ENCODE measurements around the gene SLC16A3. TPM values are rescaled to one million over a fixed set of nuclear protein-coding genes. Genes with fewer than 3 reads are reported as not detected.
A peak's percentile ranks its signal among the peaks of the same experiment; 100 is the strongest.
"Not testable (repeated sequence)": the region's sequence is repeated elsewhere in the genome, so short reads cannot be mapped to it uniquely, and the experiment has no call there.

SLC16A3 gene
- total RNA-seq, 1 donor from 2014 or later: 142 TPM

- no peak for DNase-seq
Observed at GRCh38 chr17:82204831-82205719, 23.8 kb upstream of the SLC16A3 start.

DNA sequence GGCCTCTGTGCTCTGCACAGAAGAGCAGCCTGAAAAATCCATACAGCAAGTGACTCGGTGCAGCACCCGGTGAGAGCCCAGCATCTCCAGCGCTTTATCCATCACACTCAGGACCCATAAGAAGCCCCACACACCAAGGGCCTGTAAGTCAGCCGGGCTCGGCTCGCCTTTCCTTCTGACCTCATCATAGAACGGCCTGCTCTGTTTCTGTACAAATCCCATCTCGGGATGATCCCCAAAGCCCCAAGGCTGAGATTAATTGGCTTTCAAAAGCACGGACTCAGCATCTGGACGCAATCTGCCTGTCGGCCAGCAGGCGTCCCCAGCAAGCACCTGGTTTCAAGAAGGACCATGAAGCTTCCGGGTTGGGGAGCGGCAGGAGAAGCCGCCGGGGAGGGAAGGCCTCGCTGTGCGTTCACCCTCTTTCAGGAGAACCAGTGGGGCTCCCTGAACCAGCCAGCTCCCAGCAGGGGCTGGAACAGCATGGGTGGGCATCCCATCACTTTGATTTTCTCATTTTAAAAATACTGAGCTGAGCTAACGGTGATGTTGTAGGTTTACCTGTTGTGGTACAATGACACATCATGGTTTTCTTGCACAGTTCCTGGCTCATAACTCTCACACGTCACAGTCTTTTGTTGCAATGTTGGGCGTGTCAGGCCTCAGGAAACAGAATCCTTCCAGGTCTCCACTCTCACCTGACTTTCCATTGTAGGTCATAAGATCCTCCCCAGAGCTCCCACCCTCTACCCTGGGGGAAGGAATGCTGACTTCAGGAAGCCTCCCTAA lies 22.9 kb upstream of the SLC16A3 start:
- peak; percentile 88 for DNase-seq

DNA sequence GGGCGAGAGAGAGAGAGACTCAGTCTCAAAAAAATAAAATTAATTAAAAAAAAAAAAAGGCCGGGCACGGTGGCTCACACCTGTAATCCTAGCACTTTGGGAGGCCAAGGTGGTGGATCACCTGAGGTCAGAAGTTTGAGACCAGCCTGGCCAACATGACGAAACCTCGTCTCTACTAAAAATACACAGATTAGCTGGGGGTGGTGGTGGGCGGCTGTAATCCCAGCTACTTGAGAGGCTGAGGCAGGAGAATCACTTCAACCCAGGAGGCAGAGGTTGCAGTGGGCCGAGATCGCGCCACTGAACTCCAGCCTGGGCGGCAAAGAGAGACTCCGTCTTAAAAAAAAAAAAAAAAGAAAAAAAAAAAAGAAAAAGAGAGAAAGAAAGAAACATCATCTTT lies 18.2 kb upstream of the SLC16A3 start:
- DNase-seq: not testable (repeated sequence)

GRCh38 chr17:82212331-82213250 lies 16.3 kb upstream of the SLC16A3 start, which contains the start of gene CCDC57:
CCDC57 (minus strand) TSS chr17:82212842; CDS start chr17:82201944, 10,898 bp downstream.
- DNase-seq: peak; percentile 84

GRCh38 chr17:82213251-82214011 lies 15.4 kb upstream of the SLC16A3 start:
- peak; percentile 72 for DNase-seq

GRCh38 chr17:82214012-82214628 lies 14.7 kb upstream of the SLC16A3 start:
- DNase-seq: no peak

DNA sequence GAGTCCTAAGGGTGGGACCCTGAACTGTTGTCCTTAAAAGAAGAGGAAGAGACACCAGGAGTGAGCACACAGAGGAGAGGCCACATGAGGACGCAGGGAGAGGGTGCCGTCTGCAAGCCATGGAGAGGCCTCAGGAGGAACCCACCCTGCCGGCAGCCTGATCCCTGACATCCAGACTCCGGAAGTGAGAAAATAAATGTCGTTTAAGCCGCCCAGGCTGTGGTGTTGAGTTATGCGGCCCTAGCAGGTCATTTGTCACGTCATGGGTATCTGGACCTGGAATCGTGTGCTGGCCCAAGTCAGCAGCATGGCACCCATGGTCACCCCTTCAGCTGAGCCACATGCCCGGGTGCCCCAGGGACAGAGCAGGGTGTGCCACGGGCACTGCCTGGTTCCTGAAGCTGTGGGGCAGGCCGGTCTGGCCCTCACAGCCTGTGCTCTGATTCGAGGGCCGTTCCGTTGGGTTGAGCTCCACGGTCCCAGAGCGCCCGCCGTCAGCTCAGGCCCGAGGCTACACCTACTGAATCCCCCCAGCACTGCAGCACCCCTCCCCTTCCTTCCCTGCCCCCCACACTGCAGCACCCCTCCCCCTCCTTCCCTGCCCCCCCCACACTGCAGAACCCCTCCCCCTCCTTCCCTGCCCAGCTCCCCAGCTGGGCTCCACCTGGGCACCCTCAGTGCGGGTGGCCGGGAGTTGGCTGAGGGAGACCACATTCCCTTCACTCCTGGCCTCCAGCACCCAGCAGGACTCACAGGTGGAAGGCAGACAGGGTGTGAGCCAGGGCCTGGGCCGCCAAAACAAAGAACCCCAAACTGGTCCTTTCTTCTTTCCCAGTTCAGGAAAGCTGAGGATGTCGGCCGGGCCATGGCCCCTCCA lies 13.5 kb upstream of the SLC16A3 start:
- DNase-seq: no peak

DNA sequence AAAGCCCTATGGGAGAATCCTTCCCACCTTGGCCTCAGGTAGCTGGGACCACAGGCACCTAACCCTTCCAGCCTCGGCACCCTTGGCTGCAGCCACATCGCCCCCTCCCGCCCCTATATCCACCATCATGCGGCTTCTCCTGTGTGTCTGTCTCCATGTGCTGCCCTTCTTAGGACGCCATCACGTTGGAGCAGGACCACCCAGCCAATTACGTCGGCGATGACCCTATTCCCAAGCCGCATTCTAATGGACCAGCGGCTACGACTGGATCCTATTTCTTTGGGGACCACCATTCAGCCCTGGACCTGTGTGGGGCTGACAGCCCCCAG lies 12.9 kb upstream of the SLC16A3 start:
- DNase-seq: no peak

DNA sequence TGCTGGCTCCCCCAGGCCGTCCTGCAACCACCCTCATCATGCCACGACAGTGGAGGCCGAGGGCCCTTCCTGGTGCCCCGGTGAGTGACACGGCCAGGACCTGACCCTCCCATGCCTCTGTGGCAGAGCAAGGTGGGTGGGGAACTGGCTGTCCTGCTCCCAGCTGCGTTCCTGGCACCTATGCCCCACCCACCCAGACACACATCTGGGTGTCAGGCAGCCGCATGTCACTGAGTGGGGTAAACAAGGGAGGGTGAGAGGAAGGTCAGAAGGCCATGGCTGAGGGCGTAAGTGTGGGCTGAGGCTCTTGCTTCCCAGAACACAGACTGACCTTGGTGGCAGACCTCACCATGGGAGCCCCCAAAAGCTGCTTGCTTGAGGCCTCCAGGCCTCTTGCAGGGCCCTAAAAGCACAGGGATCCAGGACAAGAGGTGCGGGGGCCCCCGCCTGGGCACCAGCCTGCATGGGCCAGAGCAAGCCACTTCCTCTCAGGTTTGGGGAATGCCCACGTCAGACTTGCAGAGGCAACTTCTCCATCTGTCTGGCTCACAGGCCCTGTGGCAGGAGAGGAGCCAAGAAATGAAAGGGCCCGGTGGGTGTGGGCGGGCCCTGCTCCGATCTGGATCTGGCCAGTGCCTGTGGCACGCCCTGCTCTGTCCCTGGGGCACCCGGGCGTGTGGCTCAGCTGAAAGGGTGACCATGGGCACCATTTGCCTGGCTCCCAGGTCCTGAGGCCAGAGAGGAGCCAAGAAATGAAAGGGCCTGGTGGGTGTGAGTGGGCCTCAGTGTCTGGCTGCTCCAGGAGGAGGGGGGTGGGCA lies 12.3 kb upstream of the SLC16A3 start:
- DNase-seq: no peak

GRCh38 chr17:82217120-82217529 lies 11.7 kb upstream of the SLC16A3 start:
- DNase-seq: no peak

- no peak for DNase-seq
Observed at GRCh38 chr17:82217530-82218204, 11.2 kb upstream of the SLC16A3 start.

GRCh38 chr17:82218349-82219075 lies 10.3 kb upstream of the SLC16A3 start:
- no peak for DNase-seq

DNA sequence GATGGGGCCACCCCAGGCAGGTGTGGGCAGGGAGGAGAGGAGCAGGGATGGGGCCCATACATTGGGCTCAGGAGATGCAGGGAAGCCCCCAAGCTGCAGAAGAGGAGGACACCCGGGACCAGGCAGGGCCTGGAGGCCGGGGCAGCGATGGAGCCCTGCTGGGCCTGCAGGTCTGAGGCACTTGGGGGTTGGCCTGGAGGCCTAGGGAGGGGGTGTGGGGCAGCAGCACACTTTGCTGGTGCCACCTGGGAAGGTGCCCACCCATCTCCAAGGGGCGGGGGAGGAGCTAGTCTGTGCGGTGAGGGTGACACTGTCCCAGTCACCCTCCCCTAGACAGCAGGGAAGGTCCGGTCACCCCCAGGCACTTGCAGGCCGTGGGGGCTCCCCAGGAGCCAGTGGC lies 9.8 kb upstream of the SLC16A3 start:
- DNase-seq: no peak

GRCh38 chr17:82219753-82220709 lies 8.8 kb upstream of the SLC16A3 start:
- DNase-seq: no peak

DNA sequence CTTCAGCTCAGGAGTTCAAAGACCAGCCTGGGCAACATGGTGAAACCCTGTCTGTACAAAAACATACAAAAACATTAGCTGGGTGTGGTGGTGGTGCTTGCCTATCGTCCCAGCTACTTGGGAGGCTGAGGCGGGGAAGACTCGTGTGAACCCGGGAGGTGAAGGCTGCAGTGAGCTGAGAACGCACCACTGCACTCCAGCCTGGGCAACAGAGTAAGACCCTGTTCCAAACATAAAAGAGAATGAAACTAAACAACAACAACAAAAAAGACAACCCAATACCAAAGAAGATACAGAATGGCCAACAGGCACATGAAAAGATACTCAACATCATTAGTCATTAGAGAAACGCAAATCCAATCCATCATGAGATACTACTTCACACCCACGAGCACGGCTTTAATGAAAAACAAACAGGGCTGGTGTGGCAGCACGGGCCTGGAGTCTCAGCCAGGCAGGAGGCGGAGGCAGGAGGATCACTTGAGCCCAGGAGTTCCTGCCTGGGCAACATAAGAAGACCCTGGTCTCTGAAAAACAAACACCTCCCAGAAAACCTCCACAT lies 7.4 kb upstream of the SLC16A3 start:
- no peak for DNase-seq

DNA sequence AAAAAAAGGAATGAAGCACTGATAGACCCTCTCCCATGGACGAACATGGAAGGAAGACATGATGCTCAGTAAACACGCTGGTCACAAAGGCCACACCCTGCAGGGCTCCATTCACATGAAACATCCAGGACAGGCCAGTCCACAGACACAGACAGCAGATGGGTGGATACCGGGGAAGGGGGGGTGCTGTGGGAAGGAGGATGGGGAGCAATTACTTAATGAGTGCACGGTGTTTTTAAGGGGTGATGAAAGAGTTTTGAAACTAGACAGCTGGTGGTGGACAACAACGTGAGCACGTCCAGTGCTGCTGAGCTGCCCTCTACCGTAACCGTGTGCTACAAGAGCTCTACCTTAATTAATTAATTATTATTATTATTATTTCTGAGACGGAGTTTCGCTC lies 6.0 kb upstream of the SLC16A3 start:
- no peak for DNase-seq
